Measurements from ENCODE around the gene OBP2A. TPM values are rescaled to one million over a fixed set of nuclear protein-coding genes. Genes with fewer than 3 reads are reported as not detected.
"Not testable (repeated sequence)": the region's sequence is repeated elsewhere in the genome, so short reads cannot be mapped to it uniquely, and the experiment has no call there.

The OBP2A gene
- total RNA-seq, 1 experiment from 2014 or later, result not detected

- H3K27me3 ChIP-seq, result no peaks in the 10 kb centered on the region
- no peak overlapping the region for H3K4me3 ChIP-seq
- no peaks in the 10 kb centered on the region for H3K36me3 ChIP-seq
- H3K9me3 ChIP-seq, result no peaks in the 10 kb centered on the region
- no peak for DNase-seq
These were observed 9.7 kb upstream of the OBP2A start for GRCh38 chr9:135536216-135536615.

GRCh38 chr9:135543262-135543894 is 2.5 kb upstream of the OBP2A start:
- DNase-seq, result not testable (repeated sequence)

GRCh38 chr9:135544981-135545635 is 818 bp upstream of the OBP2A start:
- Histone ChIP-seq H3K36me3 (no peaks in the 10 kb centered on the region), H3K4me3 (no peak overlapping the region), H3K27me3 (peaks cover 6% of the 10 kb centered on the region), H3K9me3 (no peaks in the 10 kb centered on the region)
- no peak for DNase-seq

More at GRCh38 chr9:135543262-135543894, 2.5 kb upstream of the OBP2A start:
- not testable (repeated sequence) for H3K9me3 ChIP-seq, H3K4me3 ChIP-seq, H3K36me3 ChIP-seq, H3K27me3 ChIP-seq

GRCh38 chr9:135546792-135547617 is 1.1 kb downstream of the OBP2A start:
- H3K4me3 ChIP-seq, H3K36me3 ChIP-seq, H3K9me3 ChIP-seq, H3K27me3 ChIP-seq, DNase-seq: not testable (repeated sequence)

GRCh38 chr9:135547756-135548736 is 2.1 kb downstream of the OBP2A start:
- H3K27me3 ChIP-seq, result peaks cover 1% of the 10 kb centered on the region; the same call in 1 of the 2 replicates
- no peaks in the 10 kb centered on the region for H3K9me3 ChIP-seq
- H3K36me3 ChIP-seq, result no peaks in the 10 kb centered on the region
- DNase-seq, result no peak
- no peak overlapping the region for H3K4me3 ChIP-seq

GRCh38 chr9:135549478-135550343 is 3.8 kb downstream of the OBP2A start:
- H3K9me3 ChIP-seq, H3K27me3 ChIP-seq, H3K4me3 ChIP-seq, DNase-seq, H3K36me3 ChIP-seq: not testable (repeated sequence)

- Histone ChIP-seq H3K36me3 (no peaks in the 10 kb centered on the region), H3K27me3 (no peaks in the 10 kb centered on the region), H3K9me3 (no peaks in the 10 kb centered on the region), H3K4me3 (no peak overlapping the region)
- DNase-seq, result no peak
These were observed 4.5 kb downstream of the OBP2A start for GRCh38 chr9:135550344-135550918.

- DNase-seq, result no peak
- H3K9me3 ChIP-seq, result no peaks in the 10 kb centered on the region
- no peak overlapping the region for H3K4me3 ChIP-seq
- no peaks in the 10 kb centered on the region for H3K27me3 ChIP-seq
- no peaks in the 10 kb centered on the region for H3K36me3 ChIP-seq
These were observed 5.1 kb downstream of the OBP2A start for GRCh38 chr9:135551031-135551430.

GRCh38 chr9:135551456-135551855 is 5.5 kb downstream of the OBP2A start:
- H3K36me3 ChIP-seq, result no peaks in the 10 kb centered on the region
- no peaks in the 10 kb centered on the region for H3K27me3 ChIP-seq
- H3K9me3 ChIP-seq, result no peaks in the 10 kb centered on the region
- H3K4me3 ChIP-seq, result no peak overlapping the region
- no peak for DNase-seq

- Histone ChIP-seq H3K9me3 (no peaks in the 10 kb centered on the region), H3K36me3 (no peaks in the 10 kb centered on the region), H3K27me3 (no peaks in the 10 kb centered on the region), H3K4me3 (no peak overlapping the region)
- no peak for DNase-seq
These were observed 6.2 kb downstream of the OBP2A start for GRCh38 chr9:135552021-135552697.

- H3K36me3 ChIP-seq, result no peaks in the 10 kb centered on the region
- H3K27me3 ChIP-seq, result no peaks in the 10 kb centered on the region
- no peaks in the 10 kb centered on the region for H3K9me3 ChIP-seq
- DNase-seq, result no peak
- no peak overlapping the region for H3K4me3 ChIP-seq
These were observed 6.8 kb downstream of the OBP2A start for GRCh38 chr9:135552698-135553171.

GRCh38 chr9:135554718-135555117 is 8.8 kb downstream of the OBP2A start:
- H3K27me3 ChIP-seq, result no peaks in the 10 kb centered on the region
- no peak for DNase-seq
- H3K4me3 ChIP-seq, result no peak overlapping the region
- H3K9me3 ChIP-seq, result no peaks in the 10 kb centered on the region
- H3K36me3 ChIP-seq, result no peaks in the 10 kb centered on the region

GRCh38 chr9:135555203-135555602 is 9.3 kb downstream of the OBP2A start:
- Histone ChIP-seq H3K4me3 (no peak overlapping the region), H3K9me3 (no peaks in the 10 kb centered on the region), H3K27me3 (no peaks in the 10 kb centered on the region), H3K36me3 (no peaks in the 10 kb centered on the region)
- DNase-seq, result no peak

- Histone ChIP-seq H3K36me3 (no peaks in the 10 kb centered on the region), H3K4me3 (no peak overlapping the region), H3K27me3 (no peaks in the 10 kb centered on the region), H3K9me3 (no peaks in the 10 kb centered on the region)
- no peak for DNase-seq
These were observed 10.0 kb downstream of the OBP2A start for GRCh38 chr9:135555910-135556309.

GRCh38 chr9:135559606-135560005 is 13.7 kb downstream of the OBP2A start:
- DNase-seq, result peak; percentile 43
- Histone ChIP-seq H3K36me3 (no peaks in the 10 kb centered on the region), H3K4me3 (no peak overlapping the region), H3K9me3 (no peaks in the 10 kb centered on the region), H3K27me3 (no peaks in the 10 kb centered on the region)

All from MG63 (cell line).